CD4-positive, alpha-beta T cell (primary cell): Measurements from ENCODE around the gene RIT1. TPM values are rescaled to one million over a fixed set of nuclear protein-coding genes. Genes with fewer than 3 reads are reported as not detected.
A peak's percentile ranks its signal among the peaks of the same experiment; 100 is the strongest.

Experiments used
- ATAC-seq: fragments of 200-7000 bp; cut with Tn5 transposase; one replicate; pipeline ENCODE4 v1.10.0; 2022; ENCODE audit warnings: mild to moderate bottlenecking; ENCODE audit not compliant: poor library complexity
- CTCF ChIA-PET: fragments of 350-600 bp; sonication (Branson Sonifier 250); formaldehyde crosslinking; loops from one replicate; lab custom pipeline; 2021; ENCODE audit warnings: antibody characterized with exemption, inconsistent platforms; lab: Charles Lee
- POLR2A ChIA-PET: fragments of 350-600 bp; sonication (Branson Sonifier 250); formaldehyde crosslinking; loops from one replicate; lab custom pipeline; 2021; ENCODE audit warnings: antibody characterized with exemption, inconsistent platforms; lab: Charles Lee
- DNase-seq, 14 experiments: peaks; one replicate each; pipeline ENCODE4 v3.0.0-alpha.2; 2013 to 2020; ENCODE audit warnings: mixed read lengths in 2 of 14
- H3K27ac ChIP-seq, 2 donors: one replicate each; pipeline versions ENCODE4 v1.5.1 to v1.7.0; 2013; ENCODE audit warnings: low read length in 2 of 2, low read depth in 1 of 2, mild to moderate bottlenecking in 1 of 2
- H3K27me3 ChIP-seq, 2 experiments: 1 replicate in 1 of 2; 2 replicates in 1 of 2; pipeline versions ENCODE4 v1.6.1 to v1.7.0; 2013; ENCODE audit warnings: low read length in 2 of 2, control low read depth in 1 of 2, mild to moderate bottlenecking in 1 of 2, moderate library complexity in 1 of 2; ENCODE audit not compliant: insufficient read depth in 2 of 2, control insufficient read depth in 1 of 2
- H3K36me3 ChIP-seq: one replicate; pipeline ENCODE4 v1.6.1; 2013; ENCODE audit warnings: low read length, control low read depth; ENCODE audit not compliant: insufficient read depth
- H3K4me1 ChIP-seq: one replicate; pipeline ENCODE4 v1.6.1; 2013; ENCODE audit warnings: low read length, control low read depth; ENCODE audit not compliant: insufficient read depth
- H3K4me3 ChIP-seq: one replicate; pipeline ENCODE4 v1.5.1; 2013; ENCODE audit warnings: mild to moderate bottlenecking, low read length, moderate library complexity
- H3K9me3 ChIP-seq, 2 experiments: 1 replicate in 1 of 2; 2 replicates in 1 of 2; pipeline versions ENCODE4 v1.6.1 to v1.7.0; 2013; ENCODE audit warnings: low read length in 2 of 2, mild to moderate bottlenecking in 2 of 2, control low read depth in 1 of 2, moderate library complexity in 1 of 2; ENCODE audit not compliant: control insufficient read depth in 1 of 2, insufficient read depth in 1 of 2
- H3K27ac Mint-ChIP-seq: one replicate; pipeline ENCODE4 v1.8.0; 2020; ENCODE audit warnings: mixed read lengths
- H3K27me3 Mint-ChIP-seq: one replicate; pipeline ENCODE4 v1.8.0; 2021; ENCODE audit warnings: mixed read lengths
- H3K36me3 Mint-ChIP-seq: one replicate; pipeline ENCODE4 v1.8.0; 2021; ENCODE audit warnings: low read depth, mixed read lengths
- H3K4me1 Mint-ChIP-seq: one replicate; pipeline ENCODE4 v1.8.0; 2021; ENCODE audit warnings: low read depth, mixed read lengths
- H3K4me3 Mint-ChIP-seq: one replicate; pipeline ENCODE4 v1.8.0; 2020; ENCODE audit warnings: mild to moderate bottlenecking, mixed read lengths
- H3K9me3 Mint-ChIP-seq: one replicate; pipeline ENCODE4 v1.8.0; 2020; ENCODE audit warnings: mixed read lengths
- intact Hi-C, 2 experiments: fragments of 100-400 bp; cut with DNase I in 1 of 2; cut with micrococcal nuclease in 1 of 2; formaldehyde crosslinking; loops; one replicate each; pipeline versions ENCODE4 v1.15.1 to v1.9.0; 2023 to 2025; cut with DNase I, micrococcal nuclease
- total RNA-seq, 174 experiments: library from RNA in 2 of 174; stranded (reverse) in 2 of 174; gene quantifications; one replicate each; pipeline ENCODE4 v1.2.3 and lab custom pipeline; 2021 to 2026
- TF ChIP-seq, protein P1 (sequence below): fragments of 200-600 bp; IDR thresholded peaks from one replicate; pipeline ENCODE4 v1.8.0; 2022; ENCODE audit warnings: antibody characterized with exemption, mild to moderate bottlenecking

RIT1 gene
- total RNA-seq, 2 experiments from 2014 or later: 66.2 to 67.0 TPM

- DNase-seq (no peak), ATAC-seq (no peak)
- peaks cover 5% of the 10 kb centered on the region for H3K36me3 Mint-ChIP-seq
- Histone ChIP-seq H3K4me1 (peaks cover 34% of the 10 kb centered on the region), H3K36me3 (no peaks in the 10 kb centered on the region), H3K27ac (peak overlapping the region in 1 of 2 donors; percentile 70), H3K27me3 (peaks cover 0 to 8% of the 10 kb centered on the region in 2 experiments), H3K9me3 (peaks cover 0 to 4% of the 10 kb centered on the region in 2 experiments), H3K4me3 (no peak overlapping the region)
- H3K4me3 Mint-ChIP-seq: no peak overlapping the region
- intact Hi-C loops: no loop called here
- peak overlapping the region; percentile 81 for H3K27ac Mint-ChIP-seq
- peaks cover 26% of the 10 kb centered on the region for H3K4me1 Mint-ChIP-seq
- TF ChIP-seq, protein P1, sequence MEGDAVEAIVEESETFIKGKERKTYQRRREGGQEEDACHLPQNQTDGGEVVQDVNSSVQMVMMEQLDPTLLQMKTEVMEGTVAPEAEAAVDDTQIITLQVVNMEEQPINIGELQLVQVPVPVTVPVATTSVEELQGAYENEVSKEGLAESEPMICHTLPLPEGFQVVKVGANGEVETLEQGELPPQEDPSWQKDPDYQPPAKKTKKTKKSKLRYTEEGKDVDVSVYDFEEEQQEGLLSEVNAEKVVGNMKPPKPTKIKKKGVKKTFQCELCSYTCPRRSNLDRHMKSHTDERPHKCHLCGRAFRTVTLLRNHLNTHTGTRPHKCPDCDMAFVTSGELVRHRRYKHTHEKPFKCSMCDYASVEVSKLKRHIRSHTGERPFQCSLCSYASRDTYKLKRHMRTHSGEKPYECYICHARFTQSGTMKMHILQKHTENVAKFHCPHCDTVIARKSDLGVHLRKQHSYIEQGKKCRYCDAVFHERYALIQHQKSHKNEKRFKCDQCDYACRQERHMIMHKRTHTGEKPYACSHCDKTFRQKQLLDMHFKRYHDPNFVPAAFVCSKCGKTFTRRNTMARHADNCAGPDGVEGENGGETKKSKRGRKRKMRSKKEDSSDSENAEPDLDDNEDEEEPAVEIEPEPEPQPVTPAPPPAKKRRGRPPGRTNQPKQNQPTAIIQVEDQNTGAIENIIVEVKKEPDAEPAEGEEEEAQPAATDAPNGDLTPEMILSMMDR: no peak
- ChIA-PET POLR2A (interaction anchor here (0.5 kb wide), 1 partner anchor 333 kb away, joined by 3 read pairs; no protein-coding TSS in a partner anchor), CTCF (no interaction called here)
- no peaks in the 10 kb centered on the region for H3K9me3 Mint-ChIP-seq
- peaks cover 25% of the 10 kb centered on the region for H3K27me3 Mint-ChIP-seq
These were observed 50.1 kb downstream of the RIT1 start for GRCh38 chr1:155860970-155861510.

GRCh38 chr1:155859881-155860871, 51.0 kb downstream of the RIT1 start:
- Histone ChIP-seq H3K9me3 (peaks cover 0 to 4% of the 10 kb centered on the region in 2 experiments), H3K36me3 (peaks cover 2% of the 10 kb centered on the region), H3K4me3 (peak overlapping the region; percentile 62), H3K27me3 (peaks cover 0 to 8% of the 10 kb centered on the region in 2 experiments), H3K27ac (peak overlapping the region; percentile 15 to 70), H3K4me1 (peaks cover 38% of the 10 kb centered on the region)
- Mint-ChIP-seq H3K4me1 (peaks cover 31% of the 10 kb centered on the region), H3K27me3 (peaks cover 25% of the 10 kb centered on the region), H3K4me3 (peak overlapping the region; percentile 93), H3K36me3 (peaks cover 7% of the 10 kb centered on the region), H3K9me3 (no peaks in the 10 kb centered on the region), H3K27ac (peak overlapping the region; percentile 81)
- TF ChIP-seq, protein P1: no peak
- no peak for ATAC-seq
- intact Hi-C loops: loop anchor here (1.0 to 10.0 kb wide), 7 partner anchors 32 to 585 kb away; partner anchors contain the start of genes ARHGEF2 (in 1 of the 2), CLK2 (in 1 of the 2), HCN3 (in 1 of the 2) and KHDC4 (in 1 of the 2)
- peak in 13 of 14 experiments; percentile 16 to 87 (median 33) for DNase-seq
- CTCF ChIA-PET: interaction anchor here (0.5 to 1.5 kb wide), 3 partner anchors 275 to 687 kb away, joined by 3 to 4 read pairs (median 3); partner anchors contain the start of gene KRTCAP2
- POLR2A ChIA-PET: interaction anchor here (0.5 to 1.3 kb wide), 9 partner anchors 9 to 598 kb away, joined by 3 to 5 read pairs (median 3); no protein-coding TSS in a partner anchor
